Neural progenitor cell (in vitro differentiated cells): ENCODE results near the gene SFI1.

Experiments
- EZH2 ChIP-seq: fragments of 200-600 bp; sonication (generic); IDR thresholded peaks from 2 replicates; pipeline ENCODE4 v1.6.1; 2017; ENCODE audit warnings: antibody characterized with exemption, mild to moderate bottlenecking, moderate library complexity
- EZH2phosphoT487 ChIP-seq: fragments of 200-600 bp; sonication (generic); IDR thresholded peaks from 2 replicates; pipeline ENCODE4 v1.6.1; 2017; ENCODE audit warnings: antibody characterized with exemption
- TF ChIP-seq, protein P1 (sequence below): fragments of 200-600 bp; sonication (generic); IDR thresholded peaks from 2 replicates; pipeline ENCODE4 v1.5.1; 2017; ENCODE audit warnings: antibody characterized with exemption, mild to moderate bottlenecking

DNA sequence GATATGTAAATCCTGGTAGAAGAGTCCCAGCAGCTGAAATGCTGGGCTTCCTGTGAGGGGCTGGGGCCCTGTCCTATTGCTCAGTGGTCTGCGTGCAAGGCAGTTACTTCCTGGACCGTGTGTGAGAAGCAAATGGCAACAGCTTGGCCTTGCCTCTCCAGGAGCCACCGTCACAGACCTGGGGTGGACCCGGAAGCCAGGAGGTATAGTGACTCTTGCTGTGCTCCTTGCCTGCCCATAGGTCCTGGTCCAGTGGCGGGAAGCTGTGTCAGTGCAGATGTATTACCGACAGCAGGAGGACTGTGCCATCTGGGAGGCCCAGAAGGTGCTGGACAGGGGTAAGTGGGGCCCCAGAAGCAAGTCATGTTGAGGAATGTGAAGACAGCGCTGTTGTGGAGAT is 111.4 kb downstream of the SFI1 start:
- TF ChIP-seq EZH2 (no peak), EZH2phosphoT487 (no peak)
- TF ChIP-seq, protein P1, sequence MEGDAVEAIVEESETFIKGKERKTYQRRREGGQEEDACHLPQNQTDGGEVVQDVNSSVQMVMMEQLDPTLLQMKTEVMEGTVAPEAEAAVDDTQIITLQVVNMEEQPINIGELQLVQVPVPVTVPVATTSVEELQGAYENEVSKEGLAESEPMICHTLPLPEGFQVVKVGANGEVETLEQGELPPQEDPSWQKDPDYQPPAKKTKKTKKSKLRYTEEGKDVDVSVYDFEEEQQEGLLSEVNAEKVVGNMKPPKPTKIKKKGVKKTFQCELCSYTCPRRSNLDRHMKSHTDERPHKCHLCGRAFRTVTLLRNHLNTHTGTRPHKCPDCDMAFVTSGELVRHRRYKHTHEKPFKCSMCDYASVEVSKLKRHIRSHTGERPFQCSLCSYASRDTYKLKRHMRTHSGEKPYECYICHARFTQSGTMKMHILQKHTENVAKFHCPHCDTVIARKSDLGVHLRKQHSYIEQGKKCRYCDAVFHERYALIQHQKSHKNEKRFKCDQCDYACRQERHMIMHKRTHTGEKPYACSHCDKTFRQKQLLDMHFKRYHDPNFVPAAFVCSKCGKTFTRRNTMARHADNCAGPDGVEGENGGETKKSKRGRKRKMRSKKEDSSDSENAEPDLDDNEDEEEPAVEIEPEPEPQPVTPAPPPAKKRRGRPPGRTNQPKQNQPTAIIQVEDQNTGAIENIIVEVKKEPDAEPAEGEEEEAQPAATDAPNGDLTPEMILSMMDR: no peak
